ENCODE data around the gene ECE2. TPM values are rescaled to one million over a fixed set of nuclear protein-coding genes. Genes with fewer than 3 reads are reported as not detected.

ECE2 gene
- total RNA-seq (2014; rRNA removed; shearing (Covaris generic)): not detected in 2 replicates

DNA sequence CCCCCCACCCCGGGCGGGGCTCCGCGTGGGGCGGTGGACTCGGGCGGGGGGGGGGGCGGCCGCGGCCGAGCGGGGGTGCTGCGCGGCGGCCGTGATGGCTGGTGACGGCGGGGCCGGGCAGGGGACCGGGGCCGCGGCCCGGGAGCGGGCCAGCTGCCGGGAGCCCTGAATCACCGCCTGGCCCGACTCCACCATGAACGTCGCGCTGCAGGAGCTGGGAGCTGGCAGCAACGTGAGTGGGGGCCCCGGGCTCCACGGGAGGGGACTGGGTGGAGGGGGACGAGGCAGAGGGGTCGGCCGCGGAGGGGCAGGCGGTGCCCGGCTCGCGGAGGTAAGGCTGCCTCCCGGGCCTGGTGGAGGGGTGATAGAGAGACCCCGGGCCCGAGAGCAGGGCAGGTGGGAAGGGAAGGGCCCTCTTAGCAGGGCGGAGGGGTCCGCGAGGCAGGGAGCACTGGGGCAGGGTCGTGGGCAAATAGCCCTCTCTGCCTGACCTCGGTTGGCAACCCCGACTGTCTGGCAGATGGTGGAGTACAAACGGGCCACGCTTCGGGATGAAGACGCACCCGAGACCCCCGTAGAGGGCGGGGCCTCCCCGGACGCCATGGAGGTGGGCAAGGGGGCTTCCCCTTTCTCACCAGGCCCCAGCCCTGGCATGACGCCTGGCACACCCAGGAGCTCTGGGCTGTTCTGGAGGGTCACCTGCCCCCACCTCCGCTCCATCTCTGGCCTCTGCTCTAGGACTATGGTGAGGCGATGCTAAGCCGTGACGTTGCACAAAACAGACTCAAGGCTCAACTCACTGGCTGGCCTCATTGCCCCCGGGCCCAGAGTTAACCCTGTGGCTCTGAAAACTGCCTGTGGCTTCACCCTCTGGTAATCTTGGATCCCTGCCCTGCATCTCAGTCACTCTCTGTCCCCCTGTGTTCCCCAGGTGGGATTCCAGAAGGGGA, at the start of gene ECE2:
TSS of gene ECE2 (plus strand) at position 62 of the 950 bp plus-strand sequence. CDS start at position 194, 132 bp downstream.
- peak; percentile 80 for DNase-seq
- peak within 1 kb of the TSS; percentile 30; the same call in 1 of the 2 replicates for H3K4me3 ChIP-seq (ENCODE audit: insufficient read depth, low read depth, low read length)
- no peaks in the 10 kb centered on the region for H3K36me3 ChIP-seq (replicated peaks; ENCODE audit: control insufficient read depth, insufficient read depth, low read length)
- H3K27me3 ChIP-seq (ENCODE audit: control insufficient read depth, insufficient read depth, low read length): peaks cover 32% of the 10 kb centered on the region

DNA sequence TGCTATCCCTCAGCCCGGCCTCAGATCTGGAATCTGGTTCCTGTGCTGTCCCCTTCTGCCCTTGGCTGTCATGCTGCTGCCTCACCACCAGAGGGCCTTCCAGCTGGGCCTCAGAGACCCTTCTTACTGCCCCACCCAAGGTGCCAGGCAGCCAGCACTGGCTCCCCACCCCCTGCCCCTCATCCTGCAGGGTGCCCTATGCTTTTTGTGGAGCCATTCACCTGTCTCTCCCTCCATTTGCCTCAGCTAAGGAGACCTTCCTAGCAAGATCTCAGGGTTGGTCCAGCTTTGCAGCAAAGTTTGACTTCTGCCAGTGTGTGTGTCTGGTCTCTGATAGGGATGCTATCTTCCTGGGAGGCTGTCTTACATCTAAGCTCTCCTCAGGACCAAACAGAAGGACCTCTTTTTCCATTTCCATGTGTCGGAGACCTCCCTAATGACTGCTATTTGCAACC, 48.3 kb upstream of the ECE2 start:
- peak; percentile 89 for DNase-seq
- Histone ChIP-seq H3K36me3 (replicated peaks; ENCODE audit: control insufficient read depth, insufficient read depth, low read length) (no peaks in the 10 kb centered on the region), H3K27me3 (ENCODE audit: control insufficient read depth, insufficient read depth, low read length) (peaks cover 52% of the 10 kb centered on the region), H3K4me3 (ENCODE audit: insufficient read depth, low read depth, low read length) (no peak overlapping the region)

DNA sequence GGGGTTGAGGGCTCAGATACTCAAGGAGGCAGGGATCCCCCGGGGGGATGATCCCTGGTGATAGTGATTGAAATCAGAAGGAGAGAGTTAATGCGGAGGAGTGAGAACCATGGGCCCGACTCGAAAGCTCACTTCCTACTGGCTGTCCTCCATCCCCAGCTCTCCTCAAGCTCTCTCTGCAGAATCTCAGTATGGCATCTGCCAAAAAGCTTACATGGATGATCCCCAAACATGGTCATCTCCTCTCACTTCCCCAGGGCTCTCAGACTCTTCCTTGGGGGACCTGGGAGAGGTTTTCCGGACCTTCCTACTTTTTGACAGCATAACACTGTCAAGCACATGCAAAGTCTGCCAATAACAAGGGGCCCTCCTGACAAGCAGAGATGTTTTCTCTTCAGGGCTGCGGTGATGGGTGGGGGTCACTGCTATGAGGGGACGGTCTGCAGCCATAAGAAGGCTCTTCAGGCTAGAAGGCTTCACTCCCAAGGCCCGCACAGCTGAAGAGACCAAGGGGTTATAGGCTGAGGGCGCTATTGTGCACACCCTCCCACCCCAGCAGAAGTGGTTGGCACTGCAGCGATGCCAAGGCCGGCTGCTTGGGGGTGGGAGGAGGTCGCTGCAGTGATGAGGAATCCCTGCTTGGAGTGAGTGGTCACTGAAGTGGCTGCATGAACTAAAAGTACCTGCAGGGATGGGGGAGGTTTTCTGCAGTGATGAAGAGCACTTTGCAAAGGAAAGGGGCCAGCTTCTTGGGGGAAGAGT, 47.3 kb upstream of the ECE2 start:
- peaks cover 58% of the 10 kb centered on the region for H3K27me3 ChIP-seq (ENCODE audit: control insufficient read depth, insufficient read depth, low read length)
- no peaks in the 10 kb centered on the region for H3K36me3 ChIP-seq (replicated peaks; ENCODE audit: control insufficient read depth, insufficient read depth, low read length)
- no peak overlapping the region; the same call in 1 of the 2 replicates for H3K4me3 ChIP-seq (ENCODE audit: insufficient read depth, low read depth, low read length)
- DNase-seq: no peak

DNA sequence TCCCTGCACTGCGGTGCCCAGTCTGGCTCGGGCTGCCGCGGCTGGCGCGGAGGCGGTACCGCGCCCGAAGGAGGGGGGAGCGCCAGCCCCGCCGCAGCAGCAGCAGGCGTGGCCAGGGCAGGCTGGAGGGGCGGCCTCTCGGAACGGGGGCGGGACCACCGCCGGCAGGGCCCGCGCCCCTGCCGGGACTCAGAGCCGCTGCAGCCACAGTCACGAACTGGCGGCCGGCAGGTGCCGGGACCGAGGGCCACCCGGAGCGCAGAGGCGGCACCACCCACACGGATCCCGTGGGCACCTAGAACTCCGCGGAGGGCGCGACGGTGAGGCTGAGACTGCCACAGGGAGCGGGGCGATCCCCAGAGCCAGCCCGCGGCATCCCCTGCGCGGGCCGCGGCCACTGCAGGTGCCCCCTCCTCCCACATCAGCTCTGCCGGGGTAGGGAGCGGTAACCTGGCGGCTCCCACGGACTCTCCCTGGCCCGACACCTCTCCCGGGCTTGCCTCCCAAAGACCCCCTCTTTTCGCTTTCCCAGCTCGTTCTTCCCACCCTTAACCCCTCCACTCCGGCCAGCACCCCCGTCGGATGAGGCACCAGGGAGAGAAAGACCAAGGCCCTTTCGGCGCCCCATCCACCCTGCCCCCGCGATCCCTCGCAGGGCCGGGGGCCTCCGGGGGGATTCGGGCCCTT, 46.3 kb upstream of the ECE2 start, which contains the start of gene VWA5B2:
TSS of gene VWA5B2 (plus strand) at position 192 of the 687 bp plus-strand sequence. CDS start 944 bp downstream, outside the sequence.
- H3K4me3 ChIP-seq (ENCODE audit: insufficient read depth, low read depth, low read length): peak within 1 kb of the TSS; percentile 45
- H3K36me3 ChIP-seq (replicated peaks; ENCODE audit: control insufficient read depth, insufficient read depth, low read length): no peaks in the 10 kb centered on the region
- H3K27me3 ChIP-seq (ENCODE audit: control insufficient read depth, insufficient read depth, low read length): peaks cover 58% of the 10 kb centered on the region
- peak; percentile 99 for DNase-seq

DNA sequence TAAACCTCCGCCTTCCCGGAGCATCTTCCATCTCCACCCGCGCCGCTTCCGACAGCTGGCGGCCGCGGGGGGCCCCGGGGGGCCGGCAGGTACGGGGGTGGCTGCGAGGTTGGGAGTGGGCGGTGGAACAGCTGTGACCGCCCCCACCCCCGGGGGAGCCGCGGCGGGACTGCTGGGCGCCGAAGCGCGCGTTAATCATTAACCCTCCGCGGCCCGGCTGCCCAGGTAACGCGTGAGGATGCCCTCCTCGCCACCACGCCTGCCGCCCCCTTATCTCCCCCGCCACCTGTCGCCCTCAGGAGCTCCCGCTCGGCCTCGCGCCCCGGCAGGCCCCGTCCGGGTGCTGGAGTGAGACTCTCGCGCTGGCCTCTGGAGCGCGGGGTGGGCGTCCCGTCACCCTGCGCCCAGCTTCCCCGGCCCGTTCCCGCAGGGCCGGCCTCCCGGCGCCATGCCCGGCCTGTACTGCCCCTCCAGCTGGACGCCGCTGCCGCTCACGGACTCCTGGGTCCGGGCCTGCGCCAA, 45.7 kb upstream of the ECE2 start:
- H3K36me3 ChIP-seq (replicated peaks; ENCODE audit: control insufficient read depth, insufficient read depth, low read length): no peaks in the 10 kb centered on the region
- DNase-seq: peak; percentile 85
- peak overlapping the region; percentile 42; the same call in 1 of the 2 replicates for H3K4me3 ChIP-seq (ENCODE audit: insufficient read depth, low read depth, low read length)
- peaks cover 58% of the 10 kb centered on the region for H3K27me3 ChIP-seq (ENCODE audit: control insufficient read depth, insufficient read depth, low read length)

DNA sequence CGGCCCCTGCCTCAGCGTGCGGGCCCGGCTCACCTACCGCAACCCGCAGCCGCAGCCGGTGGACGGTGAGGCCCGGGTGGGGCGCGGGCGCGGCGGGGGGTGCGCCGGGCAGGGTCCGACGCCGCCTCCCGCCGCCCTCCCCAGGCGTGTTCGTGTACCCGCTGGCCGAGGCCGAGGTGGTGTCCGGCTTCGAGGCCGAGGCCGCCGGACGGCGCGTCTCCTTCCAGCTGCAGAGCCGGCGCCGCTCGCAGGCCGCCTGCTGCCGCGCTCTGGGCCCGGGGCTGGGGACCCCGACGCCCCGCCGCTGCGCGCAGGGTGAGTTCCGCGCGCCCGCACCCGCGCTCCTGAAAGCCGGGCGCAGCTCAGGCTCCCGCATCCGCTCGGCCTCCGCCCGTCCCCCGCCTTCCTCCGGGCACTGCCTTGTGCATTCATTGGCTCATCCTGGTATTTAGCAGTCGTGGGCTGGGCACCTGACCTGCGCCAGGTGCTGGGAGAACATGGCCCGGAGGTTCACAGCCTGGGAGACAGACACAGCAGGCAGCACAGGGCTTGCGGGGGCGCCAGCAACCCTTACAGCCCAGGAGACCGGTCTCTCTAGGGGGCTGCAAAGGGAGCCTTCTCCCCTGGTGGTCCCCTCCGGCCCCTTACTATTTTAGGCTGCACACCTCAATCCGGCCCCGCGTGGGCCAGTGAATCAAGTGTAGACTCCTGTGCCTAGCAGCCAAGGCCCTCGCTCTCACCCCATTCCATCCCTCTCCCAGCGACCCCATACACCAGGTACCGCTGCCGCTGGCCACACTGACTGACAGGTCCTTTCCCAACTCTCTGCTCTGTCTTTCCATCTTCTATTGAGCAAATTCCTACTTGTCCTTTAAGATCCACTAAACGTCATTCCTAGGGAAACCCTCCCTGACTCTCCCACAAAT, 45.0 kb upstream of the ECE2 start:
- H3K27me3 ChIP-seq (ENCODE audit: control insufficient read depth, insufficient read depth, low read length): peaks cover 58% of the 10 kb centered on the region

DNA sequence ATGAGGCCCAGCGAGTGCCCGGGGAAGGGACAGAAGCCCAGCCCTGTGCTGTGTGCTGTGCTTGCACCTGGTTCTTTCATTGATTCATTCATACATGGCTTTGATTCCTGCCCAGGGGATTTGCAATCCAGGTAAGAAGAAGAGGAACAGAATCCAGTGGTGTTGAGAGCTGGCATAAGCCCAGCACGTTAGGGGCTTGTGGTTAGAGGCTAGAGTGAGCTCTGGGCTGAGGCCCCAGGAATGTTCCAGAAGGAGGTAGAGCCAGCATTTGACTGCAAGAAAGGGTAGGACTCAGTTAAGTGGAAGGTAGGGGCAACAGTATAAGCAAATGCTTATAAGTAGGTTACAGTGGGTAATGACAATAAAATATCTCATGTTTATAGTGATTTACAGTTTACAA, 44.2 kb upstream of the ECE2 start:
- Histone ChIP-seq H3K4me3 (ENCODE audit: insufficient read depth, low read depth, low read length) (no peak overlapping the region), H3K27me3 (ENCODE audit: control insufficient read depth, insufficient read depth, low read length) (peaks cover 56% of the 10 kb centered on the region), H3K36me3 (replicated peaks; ENCODE audit: control insufficient read depth, insufficient read depth, low read length) (no peaks in the 10 kb centered on the region)
- DNase-seq: peak; percentile 22

More for the DNA sequence above, 45.0 kb upstream of the ECE2 start:
- Histone ChIP-seq H3K36me3 (replicated peaks; ENCODE audit: control insufficient read depth, insufficient read depth, low read length) (no peaks in the 10 kb centered on the region), H3K4me3 (ENCODE audit: insufficient read depth, low read depth, low read length) (peak overlapping the region; percentile 42; the same call in 1 of the 2 replicates)
- peak; percentile 86 for DNase-seq

DNA sequence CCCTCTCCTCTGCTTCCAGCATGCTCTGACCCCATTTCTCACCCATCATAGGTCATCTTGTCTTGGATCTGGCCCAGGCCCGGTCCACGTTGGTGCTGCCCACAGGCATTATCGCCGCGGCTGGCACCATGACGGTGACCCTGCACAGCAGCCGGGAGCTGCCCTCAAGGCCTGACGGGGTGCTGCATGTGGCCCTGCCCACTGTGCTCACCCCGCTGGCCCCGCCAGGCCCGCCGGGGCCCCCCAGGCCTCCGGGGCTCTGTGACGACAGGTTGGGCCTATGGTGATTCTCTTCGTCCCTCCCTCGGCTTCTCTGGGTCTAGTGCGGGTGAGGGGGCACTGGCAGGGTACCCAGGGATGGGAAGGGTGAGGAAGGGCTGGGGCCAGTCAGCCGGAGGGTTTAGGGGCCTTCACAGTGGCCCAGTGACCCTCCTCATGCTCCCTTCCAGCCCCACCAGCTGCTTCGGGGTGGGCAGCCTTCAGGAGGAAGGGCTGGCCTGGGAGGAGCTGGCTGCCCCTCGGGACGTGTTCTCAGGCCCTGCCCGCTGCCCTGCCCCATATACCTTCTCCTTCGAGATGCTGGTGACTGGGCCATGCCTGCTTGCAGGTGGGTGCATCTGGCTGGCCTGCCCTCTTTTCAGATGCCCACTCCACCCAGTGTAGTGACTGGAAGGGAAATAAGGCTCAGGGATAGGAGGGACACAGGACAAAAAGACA, 42.5 kb upstream of the ECE2 start:
- Histone ChIP-seq H3K36me3 (replicated peaks; ENCODE audit: control insufficient read depth, insufficient read depth, low read length) (no peaks in the 10 kb centered on the region), H3K4me3 (ENCODE audit: insufficient read depth, low read depth, low read length) (no peak overlapping the region), H3K27me3 (ENCODE audit: control insufficient read depth, insufficient read depth, low read length) (peaks cover 47% of the 10 kb centered on the region)
- peak; percentile 44 for DNase-seq

DNA sequence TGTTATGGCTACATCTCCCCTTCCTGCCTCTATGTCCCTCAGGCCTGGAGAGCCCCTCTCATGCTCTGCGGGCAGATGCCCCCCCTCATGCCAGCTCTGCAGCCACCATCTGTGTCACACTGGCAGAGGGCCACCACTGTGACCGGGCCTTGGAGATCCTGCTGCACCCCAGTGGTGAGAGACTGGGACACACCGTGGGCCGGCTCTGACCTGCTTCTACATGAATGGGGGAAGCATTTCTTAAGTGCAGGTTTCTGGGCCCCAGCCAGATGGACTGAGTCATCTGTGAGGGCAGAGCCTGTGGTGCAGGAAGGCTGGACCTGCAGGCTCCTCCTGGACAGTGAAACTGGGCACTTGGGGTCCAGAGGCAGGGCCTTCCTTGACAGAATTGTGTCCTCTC, 41.6 kb upstream of the ECE2 start:
- peak; percentile 56 for DNase-seq
- H3K36me3 ChIP-seq (replicated peaks; ENCODE audit: control insufficient read depth, insufficient read depth, low read length): no peaks in the 10 kb centered on the region
- H3K27me3 ChIP-seq (ENCODE audit: control insufficient read depth, insufficient read depth, low read length): peaks cover 38% of the 10 kb centered on the region
- H3K4me3 ChIP-seq (ENCODE audit: insufficient read depth, low read depth, low read length): no peak overlapping the region

DNA sequence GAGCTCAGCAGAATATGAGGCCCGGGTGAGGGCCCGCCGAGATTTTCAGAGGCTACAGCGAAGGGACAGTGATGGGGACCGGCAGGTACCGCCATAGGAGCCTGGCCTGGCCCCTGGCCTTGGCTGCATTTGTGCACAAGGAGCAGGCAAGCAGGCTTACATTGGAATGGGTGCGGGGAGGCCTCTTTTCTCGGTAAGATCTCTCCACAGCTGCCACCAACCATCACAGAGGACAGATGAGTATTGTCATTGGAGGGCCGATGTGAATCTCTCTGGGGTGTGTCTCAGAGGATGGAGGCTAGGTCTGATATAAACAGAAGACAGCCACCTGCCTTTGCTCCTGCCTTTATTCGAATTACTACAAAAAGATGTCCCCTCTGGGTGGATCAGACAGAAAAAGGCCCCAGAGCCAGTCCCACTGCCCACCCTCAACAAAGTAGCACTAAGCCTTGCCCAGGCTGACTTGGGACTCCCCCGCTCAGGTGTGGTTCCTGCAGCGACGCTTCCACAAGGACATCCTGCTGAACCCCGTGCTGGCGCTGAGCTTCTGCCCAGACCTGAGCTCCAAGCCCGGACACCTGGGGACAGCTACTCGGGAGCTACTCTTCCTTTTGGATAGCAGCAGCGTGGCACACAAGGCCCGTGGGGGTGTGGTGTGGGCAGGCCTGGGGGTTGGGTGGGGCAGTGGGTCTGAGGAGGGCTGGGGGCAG, 41.0 kb upstream of the ECE2 start:
- Histone ChIP-seq H3K4me3 (ENCODE audit: insufficient read depth, low read depth, low read length) (no peak overlapping the region), H3K36me3 (replicated peaks; ENCODE audit: control insufficient read depth, insufficient read depth, low read length) (no peaks in the 10 kb centered on the region), H3K27me3 (ENCODE audit: control insufficient read depth, insufficient read depth, low read length) (peaks cover 33% of the 10 kb centered on the region)
- DNase-seq: peak; percentile 40

DNA sequence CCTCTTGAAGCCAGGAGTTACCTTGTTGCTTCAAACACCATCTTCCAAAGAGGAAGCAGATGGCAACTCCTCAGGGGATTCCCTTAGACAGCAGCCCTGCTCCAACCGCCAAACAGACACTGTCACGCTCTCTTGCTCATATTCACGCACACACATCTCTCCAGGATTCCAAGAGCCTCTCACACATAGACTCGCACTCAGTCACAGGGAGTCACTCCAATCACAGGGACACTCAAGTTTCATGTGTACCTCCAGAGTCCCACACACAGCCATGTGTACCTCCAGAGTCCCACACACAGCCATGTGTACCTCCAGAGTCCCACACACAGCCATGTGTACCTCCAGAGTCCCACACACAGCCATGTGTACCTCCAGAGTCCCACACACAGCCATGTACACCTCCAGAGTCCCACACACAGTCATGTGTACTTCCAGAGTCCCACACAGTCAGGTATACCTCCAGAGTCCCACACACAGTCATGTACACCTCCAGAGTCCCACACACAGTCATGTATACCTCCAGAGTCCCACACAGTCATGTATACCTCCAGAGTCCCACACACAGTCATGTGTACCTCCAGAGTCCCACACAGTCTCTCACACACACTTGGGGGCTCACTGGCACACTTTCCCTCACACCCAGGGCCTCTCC, 40.3 kb upstream of the ECE2 start:
- no peaks in the 10 kb centered on the region for H3K36me3 ChIP-seq (replicated peaks; ENCODE audit: control insufficient read depth, insufficient read depth, low read length)
- H3K27me3 ChIP-seq (ENCODE audit: control insufficient read depth, insufficient read depth, low read length): peaks cover 26% of the 10 kb centered on the region

DNA sequence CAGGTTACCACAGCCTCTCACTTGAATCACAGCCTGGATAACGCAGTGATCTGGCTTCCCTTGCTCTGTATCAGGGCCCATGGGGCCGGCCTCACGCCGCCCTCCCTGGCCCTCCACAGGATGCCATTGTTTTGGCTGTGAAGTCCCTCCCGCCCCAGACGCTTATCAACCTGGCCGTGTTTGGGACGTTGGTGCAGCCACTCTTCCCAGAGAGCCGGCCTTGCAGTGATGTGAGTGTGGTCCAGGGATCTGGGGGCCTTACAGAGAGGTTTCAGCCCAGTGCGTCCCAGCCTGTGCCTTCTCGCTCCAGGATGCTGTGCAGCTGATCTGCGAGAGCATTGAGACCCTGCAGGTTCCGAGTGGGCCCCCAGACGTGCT, 39.8 kb upstream of the ECE2 start:
- Histone ChIP-seq H3K36me3 (replicated peaks; ENCODE audit: control insufficient read depth, insufficient read depth, low read length) (no peaks in the 10 kb centered on the region), H3K4me3 (ENCODE audit: insufficient read depth, low read depth, low read length) (no peak overlapping the region), H3K27me3 (ENCODE audit: control insufficient read depth, insufficient read depth, low read length) (peaks cover 21% of the 10 kb centered on the region)
- peak; percentile 67 for DNase-seq

More for the DNA sequence above, 40.3 kb upstream of the ECE2 start:
- no peak overlapping the region for H3K4me3 ChIP-seq (ENCODE audit: insufficient read depth, low read depth, low read length)
- DNase-seq: no peak
